Liver (tissue), 9 donors: Measurements from ENCODE around the gene FRMD6. TPM values are rescaled to one million over a fixed set of nuclear protein-coding genes. Genes with fewer than 3 reads are reported as not detected.

Experiments
- DNase-seq: peaks from one replicate; pipeline ENCODE4 v3.0.0-alpha.2; 2017; ENCODE audit warnings: low spot score
- H3K27ac ChIP-seq, 2 donors: one replicate each; pipeline ENCODE4 v1.7.0; 2013; ENCODE audit warnings: inconsistent platforms in 2 of 2, low read length in 2 of 2, control low read depth in 1 of 2, low read depth in 1 of 2, mild to moderate bottlenecking in 1 of 2
- H3K27me3 ChIP-seq, 4 donors: one replicate each; pipeline versions ENCODE4 v1.6.1 to v1.7.0; 2013; ENCODE audit warnings: low read length in 3 of 4, inconsistent platforms in 1 of 4, mild to moderate bottlenecking in 1 of 4, moderate library complexity in 1 of 4; ENCODE audit not compliant: control insufficient read depth in 4 of 4, insufficient read depth in 4 of 4
- H3K36me3 ChIP-seq, 4 donors: one replicate each; pipeline versions ENCODE4 v1.6.1 to v1.7.0; 2013; ENCODE audit warnings: low read length in 3 of 4, mild to moderate bottlenecking in 3 of 4, low read depth in 1 of 4, moderate library complexity in 1 of 4; ENCODE audit not compliant: control insufficient read depth in 4 of 4, insufficient read depth in 3 of 4
- H3K4me1 ChIP-seq, 4 donors: one replicate each; pipeline versions ENCODE4 v1.6.1 to v1.7.0; 2013; ENCODE audit warnings: low read length in 3 of 4, mild to moderate bottlenecking in 3 of 4, moderate library complexity in 1 of 4; ENCODE audit not compliant: control insufficient read depth in 4 of 4, insufficient read depth in 4 of 4
- H3K4me3 ChIP-seq, 3 donors: one replicate each; pipeline versions ENCODE4 v1.6.1 to v1.7.0; 2013; ENCODE audit warnings: low read length in 3 of 3, control low read depth in 1 of 3, low read depth in 1 of 3, mild to moderate bottlenecking in 1 of 3
- H3K9ac ChIP-seq, 2 donors: one replicate each; pipeline ENCODE4 v1.7.0; 2013; ENCODE audit warnings: low read length in 2 of 2, mild to moderate bottlenecking in 2 of 2, moderate library complexity in 2 of 2, control low read depth in 1 of 2, low read depth in 1 of 2
- H3K9me3 ChIP-seq, 4 donors: one replicate each; pipeline versions ENCODE4 v1.6.1 to v1.7.0; 2013; ENCODE audit warnings: low read length in 3 of 4; ENCODE audit not compliant: control insufficient read depth in 4 of 4
- ATF3 ChIP-seq: IDR thresholded peaks from 2 replicates; pipeline ENCODE4 v1.6.1; 2016; ENCODE audit warnings: antibody characterized with exemption
- EGR1 ChIP-seq, 2 donors: IDR thresholded peaks; 2 replicates each; pipeline ENCODE4 v1.6.1; 2016 to 2018; ENCODE audit warnings: antibody characterized with exemption in 2 of 2, low read depth in 2 of 2
- HNF4A ChIP-seq, 2 donors: conservative IDR thresholded peaks; 2 replicates each; pipeline ENCODE4 v1.6.1; 2016; ENCODE audit warnings: antibody characterized with exemption in 2 of 2, mild to moderate bottlenecking in 2 of 2
- HNF4G ChIP-seq: IDR thresholded peaks from 2 replicates; pipeline ENCODE4 v1.6.1; 2016; ENCODE audit warnings: antibody characterized with exemption
- JUND ChIP-seq, 2 donors: IDR thresholded peaks; 2 replicates each; pipeline ENCODE4 v1.6.1; 2016; ENCODE audit warnings: antibody characterized with exemption in 2 of 2
- NR2F2 ChIP-seq: IDR thresholded peaks from 2 replicates; pipeline ENCODE4 v1.6.1; 2016; ENCODE audit warnings: antibody characterized with exemption
- RAD21 ChIP-seq, 2 donors: IDR thresholded peaks; 2 replicates each; pipeline ENCODE4 v1.6.1; 2016; ENCODE audit warnings: antibody characterized with exemption in 2 of 2, mild to moderate bottlenecking in 2 of 2
- REST ChIP-seq: IDR thresholded peaks from 2 replicates; pipeline ENCODE4 v1.6.1; 2016; ENCODE audit warnings: antibody characterized with exemption, mild to moderate bottlenecking
- RXRA ChIP-seq, 2 donors: IDR thresholded peaks; 2 replicates each; pipeline ENCODE4 v1.6.1; 2017 to 2018; ENCODE audit warnings: antibody characterized with exemption in 2 of 2, mild to moderate bottlenecking in 1 of 2
- SP1 ChIP-seq: IDR thresholded peaks from 2 replicates; pipeline ENCODE4 v1.6.1; 2018; ENCODE audit warnings: antibody characterized with exemption, mild to moderate bottlenecking
- TAF1 ChIP-seq: conservative IDR thresholded peaks from 2 replicates; pipeline ENCODE4 v1.6.1; 2016; ENCODE audit warnings: antibody characterized with exemption, mild to moderate bottlenecking
- YY1 ChIP-seq: IDR thresholded peaks from 2 replicates; pipeline ENCODE4 v1.6.1; 2016; ENCODE audit warnings: antibody characterized with exemption, mild to moderate bottlenecking
- ZBTB33 ChIP-seq: IDR thresholded peaks from 2 replicates; pipeline ENCODE4 v1.6.1; 2016; ENCODE audit warnings: antibody characterized with exemption
- WGBS: extraction: QIAGEN DNeasy Blood & Tissue Kit; methylation state at CpG from one replicate; pipeline ENCODE4 v1.1.7; 2013; 5-methylcytosine and 5-hydroxymethylcytosine counted together
- polyA plus RNA-seq, 2 donors: library from polyadenylated mRNA; stranded (reverse) in 1 of 2; unstranded in 1 of 2; fragments of 200-250 nt in 1 of 2; fragments of >200 nt in 1 of 2; fragmentation: Nextera tagmentation in 1 of 2; extraction: Ambion mirVana in 1 of 2; gene quantifications; one replicate each; pipeline versions ENCODE4 v1.2.1 to v1.2.3, GENCODE V29; 2013 to 2015
- total RNA-seq, 2 donors: library from RNA; depleted of rRNA; stranded (reverse); fragments of >200 nt; gene quantifications; one replicate each; pipeline ENCODE4 v1.2.3, GENCODE V29; 2014
- TF ChIP-seq, protein P1 (sequence below): fragments of 150-350 bp; IDR thresholded peaks from 2 replicates; pipeline ENCODE4 v1.5.1; 2017; ENCODE audit warnings: improper control_type of control experiment, low read depth, low read length; ENCODE audit not compliant: missing input control
- TF ChIP-seq, protein P2 (sequence below): IDR thresholded peaks from 2 replicates; pipeline ENCODE4 v1.6.1; 2016; ENCODE audit warnings: antibody characterized with exemption
- donor health status: healthy.
- donor health status: healthy.
- donor health status: healthy.
- donor health status: healthy.
- donor health status: healthy.

FRMD6 gene
- total RNA-seq (1 to 10 TPM; 4.2 to 10.0 TPM), polyA plus RNA-seq (1 to 10 TPM; 2.4 to 2.6 TPM)

DNA sequence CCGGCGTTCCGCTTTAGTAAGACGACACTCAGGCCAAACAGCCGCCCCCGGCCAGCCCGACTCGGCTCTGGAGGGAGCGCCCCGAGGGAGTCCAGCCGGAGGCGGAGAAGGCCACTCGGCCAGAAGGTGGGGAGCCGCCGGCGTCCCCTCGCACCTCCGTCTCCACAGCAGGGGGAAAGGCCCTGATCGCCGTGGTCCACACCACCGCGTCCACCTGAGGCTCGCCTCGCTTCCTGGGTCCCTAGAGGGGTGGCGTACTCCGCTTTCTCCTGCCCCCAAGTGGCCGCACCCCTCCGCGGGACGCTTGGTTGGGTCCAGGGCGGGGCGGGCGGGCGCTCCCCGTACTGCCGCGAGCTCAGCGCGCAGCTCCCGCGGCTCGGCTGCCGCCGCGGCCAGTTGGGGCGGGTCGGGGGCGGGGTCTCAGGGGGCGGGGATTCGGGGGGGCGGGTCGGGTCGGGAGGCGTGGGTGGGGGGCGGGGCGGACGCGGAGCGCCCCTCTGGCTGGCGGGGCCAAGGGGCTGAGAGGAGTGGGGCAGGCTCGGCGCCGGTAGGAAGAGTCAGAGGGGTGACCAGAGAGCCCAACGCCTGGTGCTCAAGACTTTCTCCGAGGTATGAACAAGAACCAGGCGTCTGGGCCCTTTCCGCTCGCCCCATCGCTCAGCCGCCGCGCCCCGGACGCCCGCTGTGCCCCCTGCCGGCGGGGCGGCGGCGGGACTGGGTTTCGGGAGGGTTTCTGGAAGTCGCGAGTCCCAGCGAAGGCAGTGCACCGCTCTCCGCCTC lies at the start of gene FRMD6:
Gene FRMD6 (plus strand): TSS at position 523 of the 780 bp plus-strand sequence. CDS start 37,927 bp downstream, outside the sequence.
- WGBS, result under 1% methylated on average over 85 of the region's 86 CpGs
- TF ChIP-seq REST (peak; percentile 32), EGR1 (IDR thresholded peaks at IDR 0.05; ENCODE audit: low read depth in 2 of 2) (peak; percentile 9 to 12), ATF3 (no peak), HNF4A (conservative IDR thresholded peaks at IDR 0.05) (no peak), RAD21 (IDR thresholded peaks at IDR 0.05) (peak; percentile 53 to 72), ZBTB33 (peak; percentile 19), TAF1 (peak; percentile 88)
- TF ChIP-seq, protein P1, sequence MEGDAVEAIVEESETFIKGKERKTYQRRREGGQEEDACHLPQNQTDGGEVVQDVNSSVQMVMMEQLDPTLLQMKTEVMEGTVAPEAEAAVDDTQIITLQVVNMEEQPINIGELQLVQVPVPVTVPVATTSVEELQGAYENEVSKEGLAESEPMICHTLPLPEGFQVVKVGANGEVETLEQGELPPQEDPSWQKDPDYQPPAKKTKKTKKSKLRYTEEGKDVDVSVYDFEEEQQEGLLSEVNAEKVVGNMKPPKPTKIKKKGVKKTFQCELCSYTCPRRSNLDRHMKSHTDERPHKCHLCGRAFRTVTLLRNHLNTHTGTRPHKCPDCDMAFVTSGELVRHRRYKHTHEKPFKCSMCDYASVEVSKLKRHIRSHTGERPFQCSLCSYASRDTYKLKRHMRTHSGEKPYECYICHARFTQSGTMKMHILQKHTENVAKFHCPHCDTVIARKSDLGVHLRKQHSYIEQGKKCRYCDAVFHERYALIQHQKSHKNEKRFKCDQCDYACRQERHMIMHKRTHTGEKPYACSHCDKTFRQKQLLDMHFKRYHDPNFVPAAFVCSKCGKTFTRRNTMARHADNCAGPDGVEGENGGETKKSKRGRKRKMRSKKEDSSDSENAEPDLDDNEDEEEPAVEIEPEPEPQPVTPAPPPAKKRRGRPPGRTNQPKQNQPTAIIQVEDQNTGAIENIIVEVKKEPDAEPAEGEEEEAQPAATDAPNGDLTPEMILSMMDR, result peak; percentile 65
- peak; percentile 87 for DNase-seq
- H3K4me3 ChIP-seq, result peak within 1 kb of the TSS; percentile 78 to 97 (median 85)
- H3K9ac ChIP-seq, result peak within 1 kb of the TSS; percentile 69 to 81
- peaks cover 0 to 16% (median 10%) of the 10 kb centered on the region in 4 donors for H3K4me1 ChIP-seq
- H3K9me3 ChIP-seq, result no peaks in the 10 kb centered on the region
- H3K27me3 ChIP-seq, result no peaks in the 10 kb centered on the region
- H3K36me3 ChIP-seq, result no peaks in the 10 kb centered on the region
- peak within 1 kb of the TSS; percentile 95 to 97 for H3K27ac ChIP-seq

DNA sequence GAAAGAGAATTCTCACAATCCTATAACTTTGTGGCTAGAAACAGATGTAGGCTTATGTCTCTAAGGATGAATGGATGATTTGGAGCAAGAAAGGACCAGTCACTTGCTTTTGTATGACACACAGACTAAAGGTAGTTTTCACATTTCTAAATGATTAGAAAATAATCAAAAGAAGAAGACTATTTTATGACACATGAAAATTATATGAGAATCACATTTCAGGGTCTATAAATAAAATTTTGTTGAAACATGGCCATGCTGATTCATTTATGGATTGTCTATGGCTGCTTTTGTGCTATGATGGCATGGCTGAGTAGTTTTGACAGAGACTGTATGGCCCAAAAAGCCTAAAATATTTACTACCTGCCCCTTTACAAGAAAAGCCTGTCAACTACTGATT lies 49.4 kb upstream of the FRMD6 start:
- no peaks in the 10 kb centered on the region for H3K9me3 ChIP-seq
- H3K36me3 ChIP-seq, result no peaks in the 10 kb centered on the region
- TF ChIP-seq HNF4A (conservative IDR thresholded peaks at IDR 0.05) (no peak), NR2F2 (no peak), YY1 (no peak), TAF1 (no peak), EGR1 (IDR thresholded peaks at IDR 0.05; ENCODE audit: low read depth in 2 of 2) (no peak), REST (no peak), JUND (IDR thresholded peaks at IDR 0.05) (no peak), RXRA (IDR thresholded peaks at IDR 0.05) (no peak), SP1 (no peak), HNF4G (no peak)
- TF ChIP-seq, protein P2, sequence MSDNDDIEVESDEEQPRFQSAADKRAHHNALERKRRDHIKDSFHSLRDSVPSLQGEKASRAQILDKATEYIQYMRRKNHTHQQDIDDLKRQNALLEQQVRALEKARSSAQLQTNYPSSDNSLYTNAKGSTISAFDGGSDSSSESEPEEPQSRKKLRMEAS, result no peak
- TF ChIP-seq, protein P1, result no peak
- no peak overlapping the region for H3K9ac ChIP-seq
- no peak overlapping the region for H3K4me3 ChIP-seq
- H3K27ac ChIP-seq, result no peak overlapping the region
- DNase-seq, result no peak
- peaks cover 0 to 2% (median 0%) of the 10 kb centered on the region in 4 donors for H3K4me1 ChIP-seq
- H3K27me3 ChIP-seq, result no peaks in the 10 kb centered on the region
